ENCODE data around the gene CCNK.

- TF ChIP-seq POLR2AphosphoS5 (IDR thresholded peaks at IDR 0.05; ENCODE audit: borderline replicate concordance, low read depth, low read length) (no peak), EZH2 (IDR thresholded peaks at IDR 0.05) (no peak), FOXP2 (optimal IDR thresholded peaks at IDR 0.05; ENCODE audit: control extremely low read depth, extremely low read length, insufficient read depth) (no peak)
These were observed 71.5 kb downstream of the CCNK start for GRCh38 chr14:99552572-99553216.
